Pancreas (tissue), 10 donors: ENCODE data around the gene REG3A. TPM values are rescaled to one million over a fixed set of nuclear protein-coding genes. Genes with fewer than 3 reads are reported as not detected.

ENCODE experiments used
- ATAC-seq, 4 donors: fragments of 200-7000 bp; cut with Tn5 transposase; one replicate each; pipeline versions ENCODE4 v1.8.0 to v1.9.1; 2020; ENCODE audit warnings: mild to moderate bottlenecking in 4 of 4, moderate library complexity in 4 of 4
- DNase-seq, 6 donors: peaks; one replicate each; pipeline ENCODE4 v3.0.0-alpha.2; 2020
- FAIRE-seq: peaks from 2 replicates; lab custom pipeline; 2012; peaks lifted over from hg19 to GRCh38; lab: Jason Lieb, UNC
- H3K27ac ChIP-seq, 4 donors: fragments of 200-600 bp; sonication (generic); 1 replicate in 3 of 4; 2 replicates in 1 of 4; pipeline versions ENCODE4 v1.5.0 to v1.8.0; 2020
- H3K27me3 ChIP-seq, 4 donors: fragments of 200-600 bp; one replicate each; pipeline ENCODE4 v1.8.0; 2021
- H3K36me3 ChIP-seq, 3 donors: fragments of 200-600 bp; sonication (generic) in 1 of 3; one replicate each; pipeline versions ENCODE4 v1.5.0 to v1.8.0; 2020 to 2021
- H3K4me1 ChIP-seq, 3 donors: fragments of 200-600 bp; one replicate each; pipeline ENCODE4 v1.8.0; 2021
- H3K4me3 ChIP-seq, 4 donors: fragments of 200-600 bp; sonication (generic) in 2 of 4; one replicate each; pipeline versions ENCODE4 v1.5.0 to v1.8.0; 2020 to 2021
- H3K9me3 ChIP-seq, 4 donors: fragments of 200-600 bp; one replicate each; pipeline ENCODE4 v1.8.0; 2021
- WGBS, 2 donors: extraction: QIAGEN DNeasy Blood & Tissue Kit; methylation state at CpG; one replicate each; pipeline ENCODE4 v1.1.7; 2013; 5-methylcytosine and 5-hydroxymethylcytosine counted together
- intact Hi-C, 3 donors: fragments of 100-400 bp; cut with DNase I; formaldehyde crosslinking; loops; one replicate each; pipeline versions ENCODE4 v1.11.1 to v1.14.2; 2022
- polyA plus RNA-seq, 2 donors: library from polyadenylated mRNA; stranded (reverse); fragments of 200-250 nt; gene quantifications; one replicate each; pipeline ENCODE4 v1.2.3, GENCODE V29; 2013
- total RNA-seq, 6 donors: library from RNA; stranded (reverse); fragmentation: NEBNext Ultra II Directional in 4 of 6; extraction: Animal tissue kit (Norgen Biotek cat#: 25700) in 4 of 6; gene quantifications; one replicate each; pipeline versions ENCODE4 v1.2.1 to v1.2.4, GENCODE V29; 2021 to 2023
- TF ChIP-seq, protein P1 (sequence below), 4 donors: fragments of 200-600 bp; sonication (generic) in 3 of 4; IDR thresholded peaks; one replicate each; pipeline versions ENCODE4 v1.5.0 to v1.8.0; 2021; ENCODE audit warnings: antibody characterized with exemption in 4 of 4
- donor health status: healthy with polysubstance abuse.
- donor health status: DM: no; HTN: no; CAD: no; lungs with moderate emphysema.
- donor health status: DM: no; HTN: no; CAD: no.
- donor health status: control.
- donor health status: control.
- donor health status: Bipolar disorder and iron deficiency.
- donor health status: DM: yes; HTN: yes; CAD: no.
- donor health status: DM: no; HTN: no; CAD: no.
- donor health status: DM: no; HTN: no; CAD: no.
- donor health status: DM: yes; HTN: yes; CAD: no.

REG3A gene
- total RNA-seq = over 10,000 TPM in 2 of 6 donors, 1,000 to 10,000 TPM in 1, 100 to 1,000 TPM in 2, 10 to 100 TPM in 1; 72.7 to 59,927 (median 1,669) TPM
- polyA plus RNA-seq = 1,000 to 10,000 TPM in 1 of 2 donors, 100 to 1,000 TPM in 1; 167 to 3,240 TPM

DNA sequence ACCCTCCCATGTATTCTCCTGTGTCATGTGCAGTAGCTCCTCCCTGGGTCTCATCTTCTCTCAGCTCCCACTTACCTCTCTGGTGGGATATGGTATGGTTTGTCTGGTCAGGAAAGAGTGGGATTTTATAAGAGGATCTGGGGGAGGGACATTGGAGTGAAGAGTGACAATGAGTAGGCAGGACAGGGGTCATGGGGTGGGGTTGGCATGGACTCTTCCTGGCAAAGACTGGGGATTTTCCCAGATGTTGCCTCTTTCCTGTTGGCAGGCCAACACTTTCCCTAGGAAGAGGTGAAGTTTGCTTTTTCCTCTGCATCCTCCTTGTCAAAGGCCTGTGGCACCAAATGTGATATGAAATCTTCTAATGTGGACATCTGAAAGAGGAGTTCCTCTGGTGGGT lies at the start of gene REG3A:
Gene REG3A, minus strand, starts transcription at position 101 of the 400 bp plus-strand sequence. CDS start 348 bp downstream, outside the sequence.
- intact Hi-C loops = no loop called here
- no peak for FAIRE-seq
- H3K4me3 ChIP-seq = peak within 1 kb of the TSS in 1 of 4 donors; percentile 41

DNA sequence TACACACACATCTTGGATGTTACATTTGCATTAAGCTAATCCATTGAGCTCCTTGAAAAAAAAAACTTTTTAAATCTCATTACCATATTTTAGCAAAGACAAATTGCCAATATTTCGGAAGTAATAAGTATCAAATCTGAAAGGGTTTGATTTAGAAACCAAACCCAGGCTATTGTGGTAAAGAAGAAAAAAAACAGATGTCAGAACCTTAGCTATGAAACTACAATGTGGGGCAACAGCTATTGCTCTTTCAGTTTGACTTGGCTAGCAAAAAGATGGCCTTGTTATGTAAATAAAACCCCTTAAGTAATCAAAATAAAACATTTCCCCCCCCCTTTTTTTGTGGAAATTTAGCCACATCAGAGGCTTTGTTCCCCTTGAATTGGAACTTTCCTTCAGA lies 41.2 kb upstream of the REG3A start:
- no peak for DNase-seq

More for the DNA sequence above, at the start of gene REG3A:
- ATAC-seq = peak in 2 of 4 donors; percentile 17 to 19
- Histone ChIP-seq H3K4me1 (peaks cover 6 to 27% (median 23%) of the 10 kb centered on the region in 3 donors), H3K27ac (peak within 1 kb of the TSS in 2 of 4 donors; percentile 57 to 74), H3K36me3 (no peaks in the 10 kb centered on the region), H3K9me3 (no peaks in the 10 kb centered on the region), H3K27me3 (no peaks in the 10 kb centered on the region)
- TF ChIP-seq, protein P1, sequence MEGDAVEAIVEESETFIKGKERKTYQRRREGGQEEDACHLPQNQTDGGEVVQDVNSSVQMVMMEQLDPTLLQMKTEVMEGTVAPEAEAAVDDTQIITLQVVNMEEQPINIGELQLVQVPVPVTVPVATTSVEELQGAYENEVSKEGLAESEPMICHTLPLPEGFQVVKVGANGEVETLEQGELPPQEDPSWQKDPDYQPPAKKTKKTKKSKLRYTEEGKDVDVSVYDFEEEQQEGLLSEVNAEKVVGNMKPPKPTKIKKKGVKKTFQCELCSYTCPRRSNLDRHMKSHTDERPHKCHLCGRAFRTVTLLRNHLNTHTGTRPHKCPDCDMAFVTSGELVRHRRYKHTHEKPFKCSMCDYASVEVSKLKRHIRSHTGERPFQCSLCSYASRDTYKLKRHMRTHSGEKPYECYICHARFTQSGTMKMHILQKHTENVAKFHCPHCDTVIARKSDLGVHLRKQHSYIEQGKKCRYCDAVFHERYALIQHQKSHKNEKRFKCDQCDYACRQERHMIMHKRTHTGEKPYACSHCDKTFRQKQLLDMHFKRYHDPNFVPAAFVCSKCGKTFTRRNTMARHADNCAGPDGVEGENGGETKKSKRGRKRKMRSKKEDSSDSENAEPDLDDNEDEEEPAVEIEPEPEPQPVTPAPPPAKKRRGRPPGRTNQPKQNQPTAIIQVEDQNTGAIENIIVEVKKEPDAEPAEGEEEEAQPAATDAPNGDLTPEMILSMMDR (IDR thresholded peaks at IDR 0.05) = no peak
- DNase-seq = peak in 1 of 6 donors; percentile 61

DNA sequence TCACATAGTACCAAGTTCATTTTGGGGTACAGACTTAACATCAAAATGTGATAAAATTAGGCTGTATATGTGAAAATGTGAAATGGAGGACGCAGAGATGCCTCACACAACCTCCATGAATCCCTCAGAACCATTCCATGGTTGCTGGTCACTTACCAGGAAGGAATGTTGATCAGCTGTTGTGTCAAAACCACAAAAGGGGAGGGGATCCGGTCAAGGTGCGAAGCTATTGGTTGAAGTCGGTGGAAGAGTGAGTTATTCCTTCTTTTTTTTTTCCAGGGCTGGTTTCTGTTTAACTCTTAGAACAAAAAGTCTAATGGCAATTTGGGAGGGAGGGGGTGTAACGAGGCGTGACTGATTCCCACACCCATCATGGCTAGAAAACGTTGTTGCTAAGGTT lies 32.3 kb upstream of the REG3A start:
- Histone ChIP-seq H3K27me3 (no peaks in the 10 kb centered on the region), H3K4me1 (peaks cover 10 to 39% (median 38%) of the 10 kb centered on the region in 3 donors), H3K27ac (peak overlapping the region in 1 of 4 donors; percentile 71), H3K36me3 (no peaks in the 10 kb centered on the region), H3K4me3 (no peak overlapping the region), H3K9me3 (no peaks in the 10 kb centered on the region)
- intact Hi-C loops = no loop called here
- ATAC-seq = no peak
- 87 to 91% methylated on average over 7 of the region's 7 CpGs for WGBS, 2 donors
- no peak for FAIRE-seq
- TF ChIP-seq, protein P1 (IDR thresholded peaks at IDR 0.05) = no peak
- DNase-seq = no peak

More for the DNA sequence above, 41.2 kb upstream of the REG3A start:
- no peaks in the 10 kb centered on the region for H3K9me3 ChIP-seq
- H3K27ac ChIP-seq = no peak overlapping the region
- H3K4me3 ChIP-seq = no peak overlapping the region
- H3K27me3 ChIP-seq = no peaks in the 10 kb centered on the region
- peaks cover 0 to 4% (median 0%) of the 10 kb centered on the region in 3 donors for H3K4me1 ChIP-seq
- no peaks in the 10 kb centered on the region for H3K36me3 ChIP-seq
- TF ChIP-seq, protein P1 (IDR thresholded peaks at IDR 0.05) = no peak
- intact Hi-C loops = no loop called here
- WGBS, 2 donors = 81 to 97% methylated on average over 1 of the region's 1 CpG
- FAIRE-seq (no peak), ATAC-seq (no peak)

DNA sequence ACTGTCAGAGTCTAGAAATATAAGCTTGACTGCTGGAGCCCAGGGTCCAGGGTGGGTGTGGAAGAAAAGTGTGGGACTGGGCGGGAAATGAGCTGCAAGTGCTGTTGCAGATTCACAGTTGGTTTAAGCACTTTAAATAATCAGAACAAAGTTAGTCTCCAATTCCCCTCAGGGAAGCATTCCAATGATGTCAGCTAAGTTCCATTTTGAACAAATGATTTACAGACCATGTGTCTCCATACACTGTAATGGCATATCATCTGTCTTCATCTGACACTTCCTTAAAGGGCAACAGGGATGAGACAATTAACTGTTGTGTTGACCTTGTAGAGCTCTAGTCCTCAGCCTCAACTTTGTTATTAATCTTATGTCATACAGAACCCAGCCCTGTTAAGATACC lies 31.5 kb upstream of the REG3A start:
- WGBS, 2 donors = 83 to 85% methylated on average over 1 of the region's 1 CpG
- Histone ChIP-seq H3K27ac (peak overlapping the region in 3 of 4 donors; percentile 7 to 71 (median 68)), H3K36me3 (no peaks in the 10 kb centered on the region), H3K27me3 (no peaks in the 10 kb centered on the region), H3K4me1 (peaks cover 10 to 45% (median 43%) of the 10 kb centered on the region in 3 donors), H3K4me3 (no peak overlapping the region), H3K9me3 (no peaks in the 10 kb centered on the region)
- TF ChIP-seq, protein P1 (IDR thresholded peaks at IDR 0.05) = no peak
- intact Hi-C loops = no loop called here
- FAIRE-seq (no peak), DNase-seq (no peak), ATAC-seq (peak in 2 of 4 donors; percentile 11 to 16)

DNA sequence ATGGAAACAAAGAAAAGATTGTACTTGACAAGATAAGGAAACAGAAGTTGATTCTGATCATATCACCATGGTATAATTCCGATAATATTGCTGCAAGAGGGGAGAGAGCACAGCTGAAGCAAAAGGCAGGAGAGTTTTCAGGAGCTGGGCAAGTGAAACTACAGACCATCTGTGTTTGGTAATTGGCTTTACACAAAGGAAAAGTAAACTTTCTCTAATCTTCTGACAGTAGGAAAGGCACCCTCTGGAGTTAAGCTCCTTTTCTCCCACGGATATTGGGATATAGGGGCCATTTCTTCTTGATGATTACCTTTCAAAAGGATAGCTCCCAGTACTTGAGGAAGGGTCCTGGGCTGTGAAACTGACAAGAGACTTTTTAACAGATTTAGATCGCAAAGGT lies 29.9 kb upstream of the REG3A start:
- 19 to 28% methylated on average over 3 of the region's 3 CpGs for WGBS, 2 donors
- intact Hi-C loops = no loop called here
- TF ChIP-seq, protein P1 (IDR thresholded peaks at IDR 0.05) = no peak
- H3K4me3 ChIP-seq = peak overlapping the region in 1 of 4 donors; percentile 21
- H3K36me3 ChIP-seq = no peaks in the 10 kb centered on the region
- H3K9me3 ChIP-seq = no peaks in the 10 kb centered on the region
- H3K4me1 ChIP-seq = peaks cover 10 to 47% (median 45%) of the 10 kb centered on the region in 3 donors
- peak; percentile 85 to 91 (median 88) for ATAC-seq
- peak overlapping the region; percentile 19 to 71 (median 54) for H3K27ac ChIP-seq
- no peak for FAIRE-seq
- H3K27me3 ChIP-seq = no peaks in the 10 kb centered on the region
- peak in 3 of 6 donors; percentile 13 to 66 (median 38) for DNase-seq
